HepG2 (cell line): Measurements from ENCODE around the gene SCMH1. TPM values are rescaled to one million over a fixed set of nuclear protein-coding genes. Genes with fewer than 3 reads are reported as not detected.

ENCODE experiments used
- ATAC-seq: fragments of 200-7000 bp; cut with Tn5 transposase; 3 replicates; pipeline ENCODE4 v1.9.1; 2020; ENCODE audit warnings: mild to moderate bottlenecking, moderate library complexity
- BruUV-seq: library from RNA; stranded (reverse); fragments of 400-500 nt; replicated peaks from 2 replicates; lab custom pipeline; 2021; lab: Mats Ljungman, UMichigan
- CTCF ChIA-PET: fragments of 300-600 bp; formaldehyde crosslinking; extraction: SDS; loops from one replicate; lab custom pipeline; 2021; ENCODE audit warnings: low total read pairs, inconsistent platforms, low intra/inter-chr PET ratio; lab: Yijun Ruan, JAX
- POLR2A ChIA-PET: fragments of 350-600 bp; sonication (Branson Sonifier 250); formaldehyde crosslinking; loops from one replicate; lab custom pipeline; 2020; ENCODE audit warnings: antibody characterized with exemption, inconsistent platforms; lab: Yijun Ruan, JAX
- DNase-seq: peaks from one replicate; pipeline ENCODE4 v3.0.0-alpha.2; 2015; ENCODE audit warnings: low spot score
- FAIRE-seq: peaks from 3 replicates; lab custom pipeline; 2011; peaks lifted over from hg19 to GRCh38; lab: Jason Lieb, UNC
- H2AFZ ChIP-seq: one replicate; pipeline ENCODE4 v1.6.1; 2011; ENCODE audit warnings: low read length, inconsistent platforms
- H3K27ac ChIP-seq: fragments of 300-600 bp; 3 replicates; pipeline ENCODE4 v1.8.0; 2011; ENCODE audit warnings: mixed run types, mild to moderate bottlenecking, mixed read lengths, low read length, inconsistent platforms; ENCODE audit not compliant: insufficient read depth; ENCODE audit errors: extremely low read length
- H3K27me3 ChIP-seq, 2 experiments: fragments of 200-600 bp in 1 of 2; 2 replicates in 1 of 2; 3 replicates in 1 of 2; pipeline versions ENCODE4 v1.6.0 to v1.8.0; 2011; ENCODE audit warnings: low read length in 2 of 2, mild to moderate bottlenecking in 2 of 2, moderate library complexity in 2 of 2, inconsistent platforms in 1 of 2; ENCODE audit not compliant: insufficient read depth in 2 of 2, control insufficient read depth in 1 of 2
- H3K36me3 ChIP-seq, 2 experiments: fragments of 200-600 bp in 1 of 2; replicated peaks in 1 of 2; 2 replicates in 1 of 2; 3 replicates in 1 of 2; pipeline versions ENCODE4 v1.5.1 to v1.8.0; 2011; ENCODE audit warnings: low read length in 2 of 2, inconsistent platforms in 1 of 2; ENCODE audit not compliant: insufficient read depth in 2 of 2, control insufficient read depth in 1 of 2
- H3K4me1 ChIP-seq: 2 replicates; pipeline ENCODE4 v1.5.1; 2012; ENCODE audit warnings: low read length, inconsistent platforms; ENCODE audit not compliant: insufficient read depth
- H3K4me2 ChIP-seq: 2 replicates; pipeline ENCODE4 v1.6.0; 2011; ENCODE audit warnings: low read depth, low read length, inconsistent platforms
- H3K4me3 ChIP-seq, 3 experiments: fragments of 200-600 bp in 1 of 3; sonication (generic), shearing (Covaris generic) in 1 of 3; replicated peaks in 1 of 3; 2 replicates each; pipeline ENCODE4 v1.5.1; 2011 to 2016; ENCODE audit warnings: low read length in 3 of 3, inconsistent platforms in 2 of 3, low read depth in 2 of 3, mild to moderate bottlenecking in 2 of 3, control low read depth in 1 of 3, mixed read lengths in 1 of 3; ENCODE audit not compliant: insufficient read depth in 1 of 3
- H3K79me2 ChIP-seq: one replicate; pipeline ENCODE4 v1.6.1; 2011; ENCODE audit warnings: low read length, inconsistent platforms; ENCODE audit not compliant: insufficient read depth
- H3K9ac ChIP-seq: 2 replicates; pipeline ENCODE4 v1.6.0; 2011; ENCODE audit warnings: mild to moderate bottlenecking, low read depth, low read length, inconsistent platforms; ENCODE audit not compliant: insufficient read depth
- H3K9me3 ChIP-seq: 2 replicates; pipeline ENCODE4 v1.5.1; 2012; ENCODE audit warnings: mild to moderate bottlenecking, low read length
- H4K20me1 ChIP-seq: 2 replicates; pipeline ENCODE4 v1.6.0; 2011; ENCODE audit warnings: inconsistent platforms, mild to moderate bottlenecking, low read length, moderate library complexity; ENCODE audit not compliant: insufficient read depth
- FOXJ3 ChIP-seq: sonication (generic); formaldehyde crosslinking; IDR thresholded peaks from 2 replicates; pipeline ENCODE4 v1.4.0; 2020; ENCODE audit warnings: missing genetic modification reagents, mild to moderate bottlenecking, borderline replicate concordance
- PAXIP1 ChIP-seq: sonication (generic); formaldehyde crosslinking; conservative IDR thresholded peaks from 2 replicates; pipeline ENCODE4 v1.4.0; 2020; ENCODE audit warnings: mild to moderate bottlenecking, missing genetic modification reagents, moderate library complexity
- REST ChIP-seq, 2 experiments: IDR thresholded peaks; 2 replicates each; pipeline ENCODE4 v1.6.1; 2011 to 2012; ENCODE audit warnings: low read length in 2 of 2, borderline replicate concordance in 1 of 2, low read depth in 1 of 2, mild to moderate bottlenecking in 1 of 2, moderate library complexity in 1 of 2
- ZBTB1 ChIP-seq: sonication (generic); formaldehyde crosslinking; IDR thresholded peaks from 2 replicates; pipeline ENCODE4 v1.4.0; 2020; ENCODE audit warnings: missing genetic modification reagents, borderline replicate concordance
- ZBTB38 ChIP-seq: sonication (generic); formaldehyde crosslinking; IDR thresholded peaks from 2 replicates; pipeline ENCODE4 v1.5.1; 2020; ENCODE audit warnings: mild to moderate bottlenecking, missing genetic modification reagents
- ZNF124 ChIP-seq: sonication (generic); formaldehyde crosslinking; IDR thresholded peaks from 2 replicates; pipeline ENCODE4 v1.4.0; 2020; ENCODE audit warnings: missing genetic modification reagents
- ZNF317 ChIP-seq: sonication (generic); formaldehyde crosslinking; IDR thresholded peaks from 2 replicates; pipeline ENCODE4 v1.5.0; 2020; ENCODE audit warnings: mild to moderate bottlenecking, missing genetic modification reagents
- ZNF691 ChIP-seq: sonication (generic); formaldehyde crosslinking; IDR thresholded peaks from 2 replicates; pipeline ENCODE4 v1.4.0; 2020; ENCODE audit warnings: missing genetic modification reagents, low read depth, mild to moderate bottlenecking, borderline replicate concordance
- WGBS: methylation state at CpG from one replicate; pipeline ENCODE4 v1.1.6; 2017; ENCODE audit warnings: low lambda C conversion rate; 5-methylcytosine and 5-hydroxymethylcytosine counted together
- in situ Hi-C: cut with HindIII; loops from 2 replicates; pipeline ENCODE4 v1.10.0; 2017; ENCODE audit warnings: low pct_unique_long_range_greater_than_20kb; ENCODE audit not compliant: extremely low pct_ligation_motif_present
- intact Hi-C: fragments of 100-400 bp; cut with micrococcal nuclease; formaldehyde crosslinking; loops from one replicate; pipeline ENCODE4 v1.10.0; 2022; ENCODE audit not compliant: unreplicated experiment
- polyA plus RNA-seq, 8 experiments: library from polyadenylated mRNA; depleted of rRNA in 3 of 8; stranded (reverse) in 7 of 8; unstranded in 1 of 8; fragments of >200 nt; fragmentation: Illumina TruSeq in 4 of 8; extraction: Trizol in 4 of 8; gene quantifications; 2 replicates each; pipeline versions ENCODE4 v1.2.1 to v1.2.3, GENCODE V29; 2011 to 2016; ENCODE audit warnings: low read depth in 4 of 8, missing spikeins in 1 of 8, mixed read lengths in 1 of 8; ENCODE audit not compliant: insufficient read depth in 1 of 8
- total RNA-seq, 5 experiments: library from RNA; depleted of rRNA; stranded (reverse); fragments of >200 nt; fragmentation: Illumina TruSeq; extraction: Trizol; gene quantifications; 2 replicates each; pipeline ENCODE4 v1.2.3, GENCODE V29; 2016; ENCODE audit warnings: low read depth in 1 of 5

The SCMH1 gene
- total and polyA plus RNA-seq, 2 of the 13 experiments (the other 11 are each of a cell fraction or from before 2014, with no cell fraction given): 41.8 to 52.6 TPM

- no TSS peak for BruUV-seq
Observed at GRCh38 chr1:41272601-41273000, 30.5 kb upstream of the SCMH1 start.

More at GRCh38 chr1:41272601-41273000, 30.5 kb upstream of the SCMH1 start:
- H3K27ac ChIP-seq: no peak overlapping the region
- H3K79me2 ChIP-seq: no peaks in the 10 kb centered on the region
- DNase-seq (no peak), ATAC-seq (no peak), FAIRE-seq (no peak)
- H4K20me1 ChIP-seq: no peaks in the 10 kb centered on the region; the same call in 1 of the 2 replicates
- H3K4me2 ChIP-seq: no peak overlapping the region
- 32% methylated on average over 5 of the region's 8 CpGs for WGBS
- POLR2A ChIA-PET: no interaction called here
- in situ Hi-C loops (no loop called here), intact Hi-C loops (no loop called here)
- H3K27me3 ChIP-seq: peaks cover 3 to 11% of the 10 kb centered on the region in 2 experiments; a peak in 2 of 5 replicates
- no peak overlapping the region for H3K4me3 ChIP-seq
- TF ChIP-seq ZBTB1 (no peak), ZNF317 (no peak), FOXJ3 (CRISPR knock-in tag) (no peak), ZNF691 (CRISPR knock-in tag) (no peak), ZNF124 (CRISPR knock-in tag) (no peak), REST (IDR thresholded peaks at IDR 0.05; ENCODE audit: borderline replicate concordance in 1 of 2, low read depth in 1 of 2, low read length in 2 of 2) (peak in 1 of 2 experiments; percentile 68; a peak in 3 of 4 replicates), ZBTB38 (CRISPR knock-in tag) (no peak), PAXIP1 (CRISPR knock-in tag) (no peak)
- no peaks in the 10 kb centered on the region for H3K9me3 ChIP-seq
- no peak overlapping the region for H3K9ac ChIP-seq
- H3K4me1 ChIP-seq: no peaks in the 10 kb centered on the region
- no peaks in the 10 kb centered on the region for H3K36me3 ChIP-seq
- CTCF ChIA-PET: no interaction called here
- H2AFZ ChIP-seq: no peak overlapping the region
